ENCODE measurements around the gene COPG2. TPM values are rescaled to one million over a fixed set of nuclear protein-coding genes. Genes with fewer than 3 reads are reported as not detected.
A peak's percentile ranks its signal among the peaks of the same experiment; 100 is the strongest.

The COPG2 gene
- total RNA-seq, 1 donor from 2014 or later: 20.6 TPM

- Mint-ChIP-seq H3K36me3 (ENCODE audit: low read depth, unreplicated experiment) (no peaks in the 10 kb centered on the region), H3K27me3 (ENCODE audit: low read depth, unreplicated experiment) (no peaks in the 10 kb centered on the region), H3K9me3 (ENCODE audit: unreplicated experiment) (no peaks in the 10 kb centered on the region), H3K4me1 (ENCODE audit: low read depth, unreplicated experiment) (peaks cover 38% of the 10 kb centered on the region), H3K4me3 (ENCODE audit: unreplicated experiment) (peak overlapping the region; percentile 83), H3K27ac (ENCODE audit: unreplicated experiment) (peak overlapping the region; percentile 63)
- no peaks in the 10 kb centered on the region for H3K27me3 ChIP-seq (ENCODE audit: insufficient read depth, low read length)
- no peak overlapping the region for H3K27ac ChIP-seq (ENCODE audit: low read depth, low read length)
- DNase-seq (ENCODE audit: low read depth): no peak
- H3K4me2 ChIP-seq (ENCODE audit: low read length): peak overlapping the region; percentile 75
- H3K4me3 ChIP-seq (ENCODE audit: insufficient read depth, low read depth, low read length): no peak overlapping the region
- H3K4me1 ChIP-seq (ENCODE audit: insufficient read depth, low read length): peaks cover 38% of the 10 kb centered on the region
- peaks cover 3% of the 10 kb centered on the region for H3K79me2 ChIP-seq (ENCODE audit: insufficient read depth, low read length)
- peaks cover 2% of the 10 kb centered on the region for H3K9me3 ChIP-seq (ENCODE audit: insufficient read depth, low read depth, low read length)
- no peak for FAIRE-seq
- no peak overlapping the region for H3K9ac ChIP-seq (ENCODE audit: low read length)
- H3K36me3 ChIP-seq (ENCODE audit: insufficient read depth, low read length): no peaks in the 10 kb centered on the region
- no peaks in the 10 kb centered on the region for H4K20me1 ChIP-seq (ENCODE audit: insufficient read depth, low read length)
- H2AFZ ChIP-seq (ENCODE audit: low read depth, low read length): peak overlapping the region; percentile 71
- TF ChIP-seq EZH2 (IDR thresholded peaks at IDR 0.05; ENCODE audit: insufficient read depth, low read length) (no peak), CTCF (IDR thresholded peaks at IDR 0.05; ENCODE audit: insufficient read depth, low read depth, low read length) (no peak)
Measured at GRCh38 chr7:130486954-130487436, 181.6 kb downstream of the COPG2 start.

- FAIRE-seq (no peak), DNase-seq (ENCODE audit: low read depth) (no peak)
- Mint-ChIP-seq H3K9me3 (ENCODE audit: unreplicated experiment) (no peaks in the 10 kb centered on the region), H3K27me3 (ENCODE audit: low read depth, unreplicated experiment) (no peaks in the 10 kb centered on the region), H3K4me1 (ENCODE audit: low read depth, unreplicated experiment) (peaks cover 43% of the 10 kb centered on the region), H3K36me3 (ENCODE audit: low read depth, unreplicated experiment) (no peaks in the 10 kb centered on the region), H3K4me3 (ENCODE audit: unreplicated experiment) (peak overlapping the region; percentile 83), H3K27ac (ENCODE audit: unreplicated experiment) (peak overlapping the region; percentile 63)
- Histone ChIP-seq H2AFZ (ENCODE audit: low read depth, low read length) (peak overlapping the region; percentile 71), H3K4me1 (ENCODE audit: insufficient read depth, low read length) (peaks cover 34% of the 10 kb centered on the region), H3K27me3 (ENCODE audit: insufficient read depth, low read length) (no peaks in the 10 kb centered on the region), H3K4me3 (ENCODE audit: insufficient read depth, low read depth, low read length) (peak overlapping the region; percentile 37), H3K79me2 (ENCODE audit: insufficient read depth, low read length) (no peaks in the 10 kb centered on the region), H4K20me1 (ENCODE audit: insufficient read depth, low read length) (no peaks in the 10 kb centered on the region), H3K27ac (ENCODE audit: low read depth, low read length) (no peak overlapping the region), H3K9me3 (ENCODE audit: insufficient read depth, low read depth, low read length) (peaks cover 2% of the 10 kb centered on the region), H3K9ac (ENCODE audit: low read length) (no peak overlapping the region), H3K36me3 (ENCODE audit: insufficient read depth, low read length) (no peaks in the 10 kb centered on the region), H3K4me2 (ENCODE audit: low read length) (peak overlapping the region; percentile 75)
- peak; percentile 27 for TF ChIP-seq CTCF (IDR thresholded peaks at IDR 0.05; ENCODE audit: insufficient read depth, low read depth, low read length)
- no peak for TF ChIP-seq EZH2 (IDR thresholded peaks at IDR 0.05; ENCODE audit: insufficient read depth, low read length)
Measured at GRCh38 chr7:130486114-130486953, 182.2 kb downstream of the COPG2 start.

GRCh38 chr7:130485734-130486113 is 182.8 kb downstream of the COPG2 start:
- H3K36me3 Mint-ChIP-seq (ENCODE audit: low read depth, unreplicated experiment): no peaks in the 10 kb centered on the region
- Histone ChIP-seq H4K20me1 (ENCODE audit: insufficient read depth, low read length) (no peaks in the 10 kb centered on the region), H2AFZ (ENCODE audit: low read depth, low read length) (peak overlapping the region; percentile 71), H3K79me2 (ENCODE audit: insufficient read depth, low read length) (no peaks in the 10 kb centered on the region), H3K9ac (ENCODE audit: low read length) (no peak overlapping the region), H3K27ac (ENCODE audit: low read depth, low read length) (no peak overlapping the region), H3K27me3 (ENCODE audit: insufficient read depth, low read length) (no peaks in the 10 kb centered on the region), H3K36me3 (ENCODE audit: insufficient read depth, low read length) (no peaks in the 10 kb centered on the region), H3K9me3 (ENCODE audit: insufficient read depth, low read depth, low read length) (peaks cover 2% of the 10 kb centered on the region), H3K4me1 (ENCODE audit: insufficient read depth, low read length) (peaks cover 28% of the 10 kb centered on the region), H3K4me2 (ENCODE audit: low read length) (peak overlapping the region; percentile 75), H3K4me3 (ENCODE audit: insufficient read depth, low read depth, low read length) (peak overlapping the region; percentile 37)
- no peaks in the 10 kb centered on the region for H3K9me3 Mint-ChIP-seq (ENCODE audit: unreplicated experiment)
- DNase-seq (ENCODE audit: low read depth) (no peak), FAIRE-seq (no peak)
- peaks cover 43% of the 10 kb centered on the region for H3K4me1 Mint-ChIP-seq (ENCODE audit: low read depth, unreplicated experiment)
- no peaks in the 10 kb centered on the region for H3K27me3 Mint-ChIP-seq (ENCODE audit: low read depth, unreplicated experiment)
- TF ChIP-seq EZH2 (IDR thresholded peaks at IDR 0.05; ENCODE audit: insufficient read depth, low read length): no peak
- no peak for TF ChIP-seq CTCF (IDR thresholded peaks at IDR 0.05; ENCODE audit: insufficient read depth, low read depth, low read length)
- H3K27ac Mint-ChIP-seq (ENCODE audit: unreplicated experiment): peak overlapping the region; percentile 29
- H3K4me3 Mint-ChIP-seq (ENCODE audit: unreplicated experiment): peak overlapping the region; percentile 83
